Activated CD8-positive, alpha-beta memory T cell treated with anti-CD3 and anti-CD28 coated beads, Interleukin-2, amount 10 ng/mL, durations not matched to agents 7 days and 5 days (primary cell): ENCODE results near the gene HSD17B12. TPM values are rescaled to one million over a fixed set of nuclear protein-coding genes. Genes with fewer than 3 reads are reported as not detected.

Source experiments
- ATAC-seq: fragments of 150-1000 bp; cut with Tn5 transposase; one replicate; pipeline ENCODE4 v1.10.0; 2021; ENCODE audit warnings: moderate library complexity
- CTCF ChIA-PET: fragments of 350-600 bp; sonication (Branson Sonifier 250); formaldehyde crosslinking; loops from one replicate; lab custom pipeline; 2021; ENCODE audit warnings: antibody characterized with exemption; lab: Charles Lee
- DNase-seq: peaks from one replicate; pipeline ENCODE4 v3.0.0-alpha.2; 2020
- H3K27ac Mint-ChIP-seq: one replicate; pipeline ENCODE4 v1.8.0; 2021; ENCODE audit warnings: mild to moderate bottlenecking, mixed read lengths
- H3K27me3 Mint-ChIP-seq: one replicate; pipeline ENCODE4 v1.8.0; 2021; ENCODE audit warnings: mixed read lengths
- H3K36me3 Mint-ChIP-seq: one replicate; pipeline ENCODE4 v1.8.0; 2021; ENCODE audit warnings: mild to moderate bottlenecking, mixed read lengths
- H3K4me1 Mint-ChIP-seq: one replicate; pipeline ENCODE4 v1.8.0; 2021; ENCODE audit warnings: mixed read lengths
- H3K4me3 Mint-ChIP-seq: one replicate; pipeline ENCODE4 v1.8.0; 2021; ENCODE audit warnings: mild to moderate bottlenecking, moderate library complexity, mixed read lengths
- H3K9me3 Mint-ChIP-seq: one replicate; pipeline ENCODE4 v1.8.0; 2022; ENCODE audit warnings: low read depth, mixed read lengths
- total RNA-seq, 2 experiments: library from RNA; stranded (reverse); gene quantifications; one replicate each; pipeline ENCODE4 v1.2.3, GENCODE V29; 2021

The HSD17B12 gene
- total RNA-seq, 2 experiments from 2014 or later: 26.1 to 30.9 TPM

DNA sequence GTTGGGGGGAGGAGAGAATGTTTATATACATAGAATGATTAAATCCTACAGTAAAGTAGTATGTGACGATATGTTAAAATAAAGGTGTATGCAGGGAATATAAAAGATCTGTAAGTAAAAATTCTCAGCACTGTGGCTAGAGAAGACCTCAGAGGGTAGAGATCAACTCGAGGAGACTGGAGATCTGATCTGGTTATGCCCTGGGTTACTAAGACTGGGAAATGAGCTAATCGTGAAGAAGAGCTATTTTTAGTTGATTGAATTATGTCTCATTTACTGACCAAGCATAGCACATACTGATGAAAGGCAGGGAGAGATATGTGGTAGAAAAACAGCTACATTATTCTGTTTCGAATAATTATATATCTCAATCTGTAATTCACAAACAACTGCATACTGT is 157.3 kb downstream of the HSD17B12 start:
- peaks cover 12% of the 10 kb centered on the region for H3K36me3 Mint-ChIP-seq
- DNase-seq: no peak
- H3K27ac Mint-ChIP-seq: no peak overlapping the region
- peaks cover 5% of the 10 kb centered on the region for H3K4me1 Mint-ChIP-seq
- no peak for ATAC-seq
- CTCF ChIA-PET: interaction anchor here (0.6 to 1.3 kb wide), 3 partner anchors 12 to 718 kb away, joined by 3 to 5 read pairs (median 4); no protein-coding TSS in a partner anchor
- H3K4me3 Mint-ChIP-seq: no peak overlapping the region
- no peaks in the 10 kb centered on the region for H3K27me3 Mint-ChIP-seq
- H3K9me3 Mint-ChIP-seq: no peaks in the 10 kb centered on the region

DNA sequence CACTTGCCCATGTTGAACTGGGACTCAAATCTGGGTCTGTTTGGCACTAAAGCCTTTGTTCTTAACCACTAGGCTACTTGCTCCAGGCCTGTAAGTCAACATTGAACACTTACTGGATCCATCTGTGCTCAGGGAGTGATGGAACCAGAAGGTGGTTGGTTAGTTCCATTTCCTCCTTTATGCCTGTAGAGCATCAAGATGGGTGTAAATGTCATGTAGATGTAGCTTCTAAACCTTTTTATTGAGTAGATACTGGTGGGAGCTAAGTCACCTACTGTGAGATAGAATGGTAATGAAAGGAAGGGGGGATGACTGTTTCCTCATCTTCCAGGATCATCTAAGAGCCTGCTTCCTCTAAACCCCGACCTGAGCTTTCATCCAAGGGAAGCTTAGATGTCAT is 161.5 kb downstream of the HSD17B12 start:
- CTCF ChIA-PET: interaction anchor here (1.0 to 1.7 kb wide), 2 partner anchors 10 to 15 kb away, joined by 3 to 9 read pairs; no protein-coding TSS in a partner anchor
- no peaks in the 10 kb centered on the region for H3K27me3 Mint-ChIP-seq
- no peak overlapping the region for H3K27ac Mint-ChIP-seq
- H3K4me3 Mint-ChIP-seq: no peak overlapping the region
- peaks cover 12% of the 10 kb centered on the region for H3K36me3 Mint-ChIP-seq
- DNase-seq (no peak), ATAC-seq (no peak)
- no peaks in the 10 kb centered on the region for H3K9me3 Mint-ChIP-seq
- H3K4me1 Mint-ChIP-seq: peaks cover 5% of the 10 kb centered on the region

DNA sequence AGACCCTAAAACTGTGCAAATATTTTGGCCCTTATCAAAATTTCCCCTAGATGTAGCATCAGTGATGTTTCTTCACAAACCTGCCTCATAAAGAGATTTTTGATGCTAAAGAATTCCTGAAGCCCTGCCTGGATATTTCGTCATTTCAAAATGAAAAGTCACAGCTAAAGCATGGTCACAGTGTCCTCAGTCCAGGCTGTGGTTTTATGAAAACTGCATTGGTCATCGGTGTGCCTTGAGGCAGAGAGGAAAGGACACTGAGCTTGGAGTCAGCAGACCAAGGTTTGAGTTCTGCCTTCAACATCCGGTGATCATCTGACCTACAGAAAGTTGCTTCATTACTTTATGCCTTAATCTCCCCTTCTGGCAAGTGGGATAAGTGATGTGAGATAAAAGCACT is 165.3 kb downstream of the HSD17B12 start:
- DNase-seq: no peak
- Mint-ChIP-seq H3K27me3 (no peaks in the 10 kb centered on the region), H3K9me3 (no peaks in the 10 kb centered on the region), H3K36me3 (peaks cover 4% of the 10 kb centered on the region), H3K4me3 (no peak overlapping the region), H3K4me1 (no peaks in the 10 kb centered on the region), H3K27ac (no peak overlapping the region)
- ATAC-seq: no peak
- CTCF ChIA-PET: no interaction called here

- H3K4me1 Mint-ChIP-seq: no peaks in the 10 kb centered on the region
- H3K36me3 Mint-ChIP-seq: peaks cover 1% of the 10 kb centered on the region
- no peaks in the 10 kb centered on the region for H3K9me3 Mint-ChIP-seq
- H3K27ac Mint-ChIP-seq: no peak overlapping the region
- peak; percentile 72 for DNase-seq
- H3K27me3 Mint-ChIP-seq: no peaks in the 10 kb centered on the region
- peak; percentile 69 for ATAC-seq
- CTCF ChIA-PET: interaction anchor here (0.7 to 2.1 kb wide), 25 partner anchors 8 to 540 kb away, joined by 3 to 20 read pairs (median 4); partner anchors contain the start of gene API5
- no peak overlapping the region for H3K4me3 Mint-ChIP-seq
Measured at GRCh38 chr11:43852057-43852636, 171.6 kb downstream of the HSD17B12 start.

- Mint-ChIP-seq H3K9me3 (no peaks in the 10 kb centered on the region), H3K27ac (no peak overlapping the region), H3K4me1 (no peaks in the 10 kb centered on the region), H3K4me3 (no peak overlapping the region), H3K27me3 (no peaks in the 10 kb centered on the region), H3K36me3 (peaks cover 1% of the 10 kb centered on the region)
- no peak for ATAC-seq
- DNase-seq: no peak
- CTCF ChIA-PET: interaction anchor here (1.4 kb wide), 1 partner anchor 28 kb away, joined by 3 read pairs; no protein-coding TSS in a partner anchor
Measured at GRCh38 chr11:43853781-43854180, 173.2 kb downstream of the HSD17B12 start.

DNA sequence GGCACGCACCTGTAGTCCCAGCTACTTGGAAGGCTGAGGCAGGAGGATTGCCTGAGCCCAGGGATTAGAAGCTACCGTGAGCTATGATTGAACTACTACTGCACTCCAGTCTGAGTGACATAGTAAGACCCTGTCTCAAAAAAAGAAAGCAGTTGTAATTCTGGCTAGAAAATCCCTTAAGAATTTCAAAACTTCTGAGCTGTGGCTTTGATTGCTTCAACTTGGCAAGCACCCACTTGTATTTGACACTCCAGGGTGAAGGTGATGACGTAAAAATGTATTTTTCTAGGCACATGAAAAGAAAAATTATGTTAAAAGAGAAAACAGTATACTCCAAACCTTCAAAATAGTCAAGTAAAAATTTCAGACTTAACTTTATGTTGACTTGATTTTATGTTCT is 176.5 kb downstream of the HSD17B12 start:
- CTCF ChIA-PET: interaction anchor here (2.0 kb wide), 1 partner anchor 33 kb away, joined by 7 read pairs; no protein-coding TSS in a partner anchor
- H3K9me3 Mint-ChIP-seq: no peaks in the 10 kb centered on the region
- H3K27ac Mint-ChIP-seq: no peak overlapping the region
- ATAC-seq (no peak), DNase-seq (no peak)
- H3K27me3 Mint-ChIP-seq: no peaks in the 10 kb centered on the region
- H3K4me3 Mint-ChIP-seq: no peak overlapping the region
- H3K36me3 Mint-ChIP-seq: peaks cover 3% of the 10 kb centered on the region
- H3K4me1 Mint-ChIP-seq: no peaks in the 10 kb centered on the region

GRCh38 chr11:43861141-43861540 is 180.6 kb downstream of the HSD17B12 start:
- Mint-ChIP-seq H3K36me3 (peaks cover 1% of the 10 kb centered on the region), H3K27ac (no peak overlapping the region), H3K27me3 (peaks cover 29% of the 10 kb centered on the region), H3K9me3 (no peaks in the 10 kb centered on the region), H3K4me1 (no peaks in the 10 kb centered on the region), H3K4me3 (no peak overlapping the region)
- ATAC-seq (no peak), DNase-seq (no peak)
- CTCF ChIA-PET: interaction anchor here (0.8 kb wide), 1 partner anchor 233 kb away, joined by 3 read pairs; no protein-coding TSS in a partner anchor

GRCh38 chr11:43866520-43866919 is 186.0 kb downstream of the HSD17B12 start:
- Mint-ChIP-seq H3K27ac (no peak overlapping the region), H3K27me3 (peaks cover 65% of the 10 kb centered on the region), H3K9me3 (no peaks in the 10 kb centered on the region), H3K4me1 (peaks cover 20% of the 10 kb centered on the region), H3K36me3 (peaks cover 2% of the 10 kb centered on the region), H3K4me3 (no peak overlapping the region)
- CTCF ChIA-PET: interaction anchor here (0.6 to 1.1 kb wide), 3 partner anchors 23 to 231 kb away, joined by 3 read pairs; no protein-coding TSS in a partner anchor
- ATAC-seq (no peak), DNase-seq (no peak)

DNA sequence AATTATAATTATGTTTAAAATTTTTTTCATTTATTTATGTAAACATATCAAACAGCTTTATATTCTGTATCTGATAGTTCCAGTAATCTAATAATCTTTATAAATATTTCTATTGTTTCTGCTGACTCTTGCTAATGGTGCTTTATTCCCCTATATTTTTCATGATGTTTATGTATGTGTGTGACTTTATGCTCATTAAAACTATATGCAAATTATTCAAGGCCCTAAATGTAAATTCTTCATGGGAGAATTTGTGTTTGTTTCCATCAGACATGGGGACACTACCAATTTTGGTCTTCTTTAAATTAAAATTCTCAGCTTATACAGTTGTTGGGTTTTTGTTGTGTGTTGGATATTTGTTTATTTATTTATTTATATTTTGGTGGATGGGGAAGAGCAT is 186.4 kb downstream of the HSD17B12 start:
- Mint-ChIP-seq H3K36me3 (peaks cover 2% of the 10 kb centered on the region), H3K4me3 (no peak overlapping the region), H3K27me3 (peaks cover 68% of the 10 kb centered on the region), H3K9me3 (no peaks in the 10 kb centered on the region), H3K27ac (no peak overlapping the region), H3K4me1 (peaks cover 20% of the 10 kb centered on the region)
- DNase-seq (no peak), ATAC-seq (no peak)
- CTCF ChIA-PET: interaction anchor here (0.6 to 1.1 kb wide), 3 partner anchors 23 to 232 kb away, joined by 3 read pairs; no protein-coding TSS in a partner anchor

GRCh38 chr11:43868852-43869567 is 188.5 kb downstream of the HSD17B12 start:
- DNase-seq (peak; percentile 72), ATAC-seq (peak; percentile 97)
- Mint-ChIP-seq H3K4me3 (peak overlapping the region; percentile 1), H3K9me3 (no peaks in the 10 kb centered on the region), H3K27me3 (peaks cover 77% of the 10 kb centered on the region), H3K27ac (peak overlapping the region; percentile 49), H3K36me3 (peaks cover 2% of the 10 kb centered on the region), H3K4me1 (peaks cover 20% of the 10 kb centered on the region)
- CTCF ChIA-PET: interaction anchor here (1.6 kb wide), 1 partner anchor 17 kb away, joined by 4 read pairs; no protein-coding TSS in a partner anchor

GRCh38 chr11:43871051-43871450 is 190.5 kb downstream of the HSD17B12 start:
- H3K27me3 Mint-ChIP-seq: peaks cover 71% of the 10 kb centered on the region
- CTCF ChIA-PET: interaction anchor here (0.5 to 0.8 kb wide), 2 partner anchors 194 to 999 kb away, joined by 3 read pairs; no protein-coding TSS in a partner anchor
- H3K9me3 Mint-ChIP-seq: no peaks in the 10 kb centered on the region
- DNase-seq (no peak), ATAC-seq (no peak)
- peaks cover 20% of the 10 kb centered on the region for H3K4me1 Mint-ChIP-seq
- H3K36me3 Mint-ChIP-seq: peaks cover 2% of the 10 kb centered on the region
- no peak overlapping the region for H3K27ac Mint-ChIP-seq
- H3K4me3 Mint-ChIP-seq: no peak overlapping the region

- ATAC-seq: no peak
- H3K4me3 Mint-ChIP-seq: no peak overlapping the region
- no peak overlapping the region for H3K27ac Mint-ChIP-seq
- H3K9me3 Mint-ChIP-seq: no peaks in the 10 kb centered on the region
- CTCF ChIA-PET: interaction anchor here (1.3 to 1.4 kb wide), 2 partner anchors 17 to 21 kb away, joined by 3 to 4 read pairs; no protein-coding TSS in a partner anchor
- H3K36me3 Mint-ChIP-seq: no peaks in the 10 kb centered on the region
- no peak for DNase-seq
- H3K4me1 Mint-ChIP-seq: peaks cover 18% of the 10 kb centered on the region
- H3K27me3 Mint-ChIP-seq: peaks cover 66% of the 10 kb centered on the region
Measured at GRCh38 chr11:43872995-43873394, 192.5 kb downstream of the HSD17B12 start.

- Mint-ChIP-seq H3K27me3 (peaks cover 65% of the 10 kb centered on the region), H3K9me3 (no peaks in the 10 kb centered on the region), H3K4me3 (no peak overlapping the region), H3K4me1 (peaks cover 7% of the 10 kb centered on the region), H3K36me3 (no peaks in the 10 kb centered on the region), H3K27ac (no peak overlapping the region)
- ATAC-seq (no peak), DNase-seq (no peak)
- CTCF ChIA-PET: interaction anchor here (1.3 kb wide), 1 partner anchor 16 kb away, joined by 3 read pairs; no protein-coding TSS in a partner anchor
Measured at GRCh38 chr11:43874078-43874477, 193.5 kb downstream of the HSD17B12 start.
